Subcutaneous adipose tissue (tissue), 4 donors: ENCODE data around the gene GNAQ. TPM values are rescaled to one million over a fixed set of nuclear protein-coding genes. Genes with fewer than 3 reads are reported as not detected.

ENCODE experiments used
- CTCF ChIP-seq: fragments of 450-650 bp; IDR thresholded peaks from one replicate; pipeline ENCODE4 v1.5.1; 2016; ENCODE audit warnings: low read depth, mild to moderate bottlenecking, control low read depth, antibody characterized with exemption, moderate library complexity
- total RNA-seq, 4 donors: library from RNA; depleted of rRNA; stranded (reverse); fragments of >200 nt; gene quantifications; one replicate each; pipeline ENCODE4 v1.1.0, GENCODE V29; 2016

GNAQ gene
- total RNA-seq, 4 donors from 2014 or later: 41.8 to 100 (median 45.5) TPM

- TF ChIP-seq CTCF: no peak
These were observed 78.8 kb downstream of the GNAQ start for GRCh38 chr9:77952635-77953328.

GRCh38 chr9:77951369-77951768, 80.2 kb downstream of the GNAQ start:
- TF ChIP-seq CTCF: no peak

DNA sequence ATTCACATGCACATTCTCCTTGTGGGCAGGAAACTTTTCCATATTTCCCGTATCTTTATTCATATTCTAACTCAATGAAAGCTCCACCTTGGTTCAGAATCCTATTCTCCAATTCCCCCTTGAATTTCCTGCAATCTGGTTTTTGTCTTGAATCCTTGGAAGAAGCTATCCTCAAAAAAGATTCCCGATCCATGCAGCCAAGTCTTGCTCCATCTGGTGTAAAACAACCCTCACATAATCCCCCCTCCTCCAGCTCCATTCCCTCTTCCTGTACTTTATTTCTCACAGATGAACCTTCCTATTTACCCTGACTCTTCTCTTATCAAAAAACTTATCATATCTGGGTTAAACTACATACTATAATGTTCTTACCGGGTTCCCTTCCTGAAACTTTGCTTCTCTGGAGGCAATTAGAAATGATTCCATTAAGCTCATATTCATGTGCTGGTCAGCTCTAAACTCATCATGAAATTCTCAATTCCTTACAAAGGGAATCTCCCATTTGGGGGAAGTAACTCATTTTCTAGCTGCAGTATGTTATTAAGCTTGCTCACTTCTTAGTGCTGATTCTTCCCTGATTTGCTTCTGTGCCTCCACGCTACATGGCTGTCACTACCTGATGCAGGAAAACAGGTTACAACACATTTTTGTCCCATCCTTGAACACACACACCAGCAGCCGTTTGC, 81.7 kb downstream of the GNAQ start:
- no peak for TF ChIP-seq CTCF

DNA sequence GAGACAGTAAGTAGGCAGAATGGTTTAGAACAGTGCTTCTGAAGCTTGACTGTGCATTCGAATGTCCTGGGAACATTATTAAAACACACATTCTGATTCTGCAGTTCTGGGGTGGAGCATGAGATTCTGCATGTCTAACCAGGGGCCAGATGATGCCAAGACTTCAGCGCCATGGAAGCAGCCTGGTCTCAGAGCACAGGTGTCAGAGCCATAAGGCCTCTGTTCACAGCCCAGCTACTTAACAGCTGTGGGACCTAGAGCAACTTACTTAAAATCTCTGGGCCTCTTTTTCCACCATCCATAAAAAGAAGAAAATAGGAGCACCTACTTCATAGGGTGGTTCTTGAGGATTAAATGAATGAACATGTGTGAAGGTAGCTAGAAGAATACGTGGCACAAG, 84.0 kb downstream of the GNAQ start:
- TF ChIP-seq CTCF: no peak

DNA sequence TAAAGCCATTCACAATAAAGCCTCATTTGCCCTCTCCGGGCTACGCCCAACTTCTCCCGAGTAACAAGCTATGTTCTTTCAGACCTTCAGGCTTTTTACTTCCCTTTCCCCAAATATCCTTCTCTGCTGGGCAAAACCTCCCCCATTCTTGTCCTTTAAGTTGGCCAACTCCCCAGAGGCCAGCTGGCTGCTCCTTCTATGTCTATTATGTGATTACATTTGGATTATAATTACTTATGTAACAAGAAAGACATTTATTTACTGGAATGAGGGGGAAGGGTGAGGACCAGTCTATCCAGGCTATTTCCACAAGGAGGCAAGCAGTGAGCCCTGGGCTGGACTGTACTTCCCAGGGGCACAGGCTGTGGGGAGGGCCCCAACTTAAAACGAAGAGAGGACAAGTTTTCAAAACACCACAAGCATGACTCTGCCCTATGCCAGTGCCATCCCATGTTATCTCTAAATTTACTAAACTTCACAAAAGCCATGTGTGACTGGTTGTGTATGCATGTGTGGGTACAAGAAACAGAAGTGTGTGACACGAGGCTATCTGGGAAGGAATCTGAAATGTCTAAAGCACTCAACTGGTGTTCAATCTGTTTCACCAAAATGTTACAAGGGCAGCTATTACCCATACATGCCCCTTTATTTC, 84.5 kb downstream of the GNAQ start:
- TF ChIP-seq CTCF: no peak

DNA sequence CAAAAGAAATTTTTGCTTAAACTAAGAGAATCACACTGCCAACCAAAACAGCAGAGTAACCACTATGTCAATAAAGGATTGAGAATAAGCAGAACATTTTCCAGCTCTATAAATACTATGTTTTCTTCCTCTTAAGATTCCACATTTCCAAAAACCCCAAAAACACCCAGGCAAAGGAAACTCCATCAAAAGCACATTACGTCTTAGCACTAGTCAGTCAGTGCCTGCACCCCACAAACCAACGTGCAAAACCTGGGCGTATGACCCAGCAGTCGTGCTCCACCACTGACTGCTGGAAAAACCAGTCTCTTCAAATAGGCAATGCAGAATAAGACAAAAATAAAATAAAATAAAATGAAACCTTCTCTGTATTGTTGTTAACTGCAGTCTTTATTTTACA, 85.3 kb downstream of the GNAQ start:
- TF ChIP-seq CTCF: no peak

DNA sequence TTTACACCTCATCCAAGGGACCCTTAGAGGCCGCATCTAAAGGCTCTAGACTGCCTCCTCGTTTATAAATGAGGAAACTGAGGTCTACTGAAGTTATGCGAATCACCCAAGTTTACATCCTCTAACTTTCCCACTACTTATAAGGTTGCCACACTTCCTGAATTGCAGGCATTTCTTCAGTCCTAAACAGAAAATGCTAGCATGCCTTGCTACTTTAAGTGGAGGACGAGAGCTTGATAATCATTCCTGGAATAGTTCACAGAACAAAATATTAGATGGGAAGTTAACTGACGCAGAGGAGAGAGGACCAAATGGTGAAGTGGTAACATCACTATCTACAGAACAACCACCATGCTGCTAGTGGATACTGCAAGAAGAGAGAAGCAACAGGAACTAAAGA, 85.8 kb downstream of the GNAQ start:
- TF ChIP-seq CTCF: no peak
